Hematopoietic multipotent progenitor cell treated with erythropoietin and hydrocortisone succinate and interleukin-3 and kit ligand, for 17 days (in vitro differentiated cells): Measurements from ENCODE around the gene ZNF281.

Experiments used
- DNase-seq: peaks from one replicate; pipeline ENCODE4 v3.0.0-alpha.2; 2015; ENCODE audit warnings: low spot score

The ZNF281 gene

DNA sequence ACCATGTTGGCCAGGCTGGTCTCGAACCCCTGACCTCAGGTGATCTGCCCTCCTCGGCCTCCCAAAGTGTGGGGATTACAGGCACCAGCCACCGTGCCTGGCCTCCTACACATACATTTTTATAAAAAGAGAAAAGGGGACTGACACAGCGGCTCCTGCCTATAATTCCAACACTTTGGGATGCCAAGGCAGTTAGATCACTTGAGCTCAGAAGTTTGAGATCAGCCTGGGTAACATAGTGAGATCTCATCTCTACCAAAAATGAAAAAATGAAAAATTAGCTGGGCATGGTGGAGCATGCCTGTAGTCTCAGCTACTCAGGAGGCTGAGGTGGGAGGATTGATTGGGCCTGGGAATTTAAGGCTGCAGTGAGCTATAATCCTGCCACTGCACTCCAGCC is 23.4 kb downstream of the ZNF281 start:
- DNase-seq = no peak

DNA sequence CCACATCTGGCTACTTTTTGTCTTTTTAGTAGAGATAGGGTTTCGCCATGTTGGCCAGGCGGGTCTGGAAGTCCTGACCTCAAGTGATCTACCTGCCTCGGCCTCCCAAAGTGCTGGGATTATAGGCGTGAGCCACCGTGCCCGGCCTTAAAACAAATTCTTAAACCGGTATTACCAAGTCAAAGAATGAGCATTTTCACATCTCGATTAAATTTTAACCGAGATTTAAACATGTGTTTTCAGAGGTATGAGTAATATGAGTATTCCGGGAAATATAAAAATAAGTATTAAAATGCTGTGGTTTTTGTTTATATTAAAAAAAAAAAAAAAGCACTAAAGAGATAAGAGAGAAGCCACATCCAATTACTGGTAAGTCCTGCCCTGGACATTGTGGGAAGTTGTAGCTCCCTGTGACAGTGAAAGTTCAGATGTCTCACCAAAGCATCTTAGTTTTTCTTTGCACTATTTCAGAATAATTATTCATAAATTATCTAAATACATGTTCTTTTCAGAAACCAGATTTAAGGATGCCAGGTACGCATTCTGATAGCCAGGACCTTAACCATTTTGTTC is 24.9 kb downstream of the ZNF281 start:
- no peak for DNase-seq

- no peak for DNase-seq
Measured at GRCh38 chr1:200381256-200381984, 28.4 kb downstream of the ZNF281 start.

DNA sequence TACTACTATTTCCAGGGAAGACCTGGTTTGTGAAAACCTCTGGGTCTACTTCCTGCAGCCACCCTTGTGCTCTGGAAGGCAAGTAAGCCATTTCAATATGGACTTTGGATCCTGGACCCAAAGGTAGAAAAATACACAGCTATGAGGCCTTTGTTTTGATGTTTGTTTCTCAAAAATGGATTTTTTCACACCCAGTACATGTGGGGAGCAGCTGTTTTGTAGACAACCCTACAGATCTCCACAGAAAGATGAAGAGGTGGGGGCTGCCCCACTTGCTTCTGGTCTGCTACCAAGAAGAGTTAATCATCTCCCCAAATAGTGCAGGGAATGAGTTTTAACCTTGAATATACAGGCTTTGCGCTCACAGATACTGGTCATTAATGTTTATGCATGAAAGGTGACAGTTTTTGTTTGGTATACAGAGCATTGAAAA is 29.2 kb downstream of the ZNF281 start:
- DNase-seq = no peak

GRCh38 chr1:200379940-200380588 is 29.8 kb downstream of the ZNF281 start:
- DNase-seq = no peak

DNA sequence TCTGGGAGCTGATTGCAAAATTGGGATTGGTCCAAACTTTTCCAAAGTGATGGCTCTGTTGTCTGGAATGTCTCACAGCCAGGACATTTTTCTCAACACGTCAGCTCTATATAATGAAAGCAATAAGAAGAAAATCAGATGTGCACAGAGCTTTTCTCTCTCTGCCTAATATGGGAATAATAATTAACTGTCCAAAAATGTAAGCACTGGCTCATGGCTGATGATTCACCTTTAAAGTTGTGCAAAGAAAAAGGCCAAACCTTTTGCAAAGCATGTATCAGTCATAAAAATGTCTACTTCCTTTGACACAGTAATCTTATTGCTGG is 30.4 kb downstream of the ZNF281 start:
- no peak for DNase-seq

DNA sequence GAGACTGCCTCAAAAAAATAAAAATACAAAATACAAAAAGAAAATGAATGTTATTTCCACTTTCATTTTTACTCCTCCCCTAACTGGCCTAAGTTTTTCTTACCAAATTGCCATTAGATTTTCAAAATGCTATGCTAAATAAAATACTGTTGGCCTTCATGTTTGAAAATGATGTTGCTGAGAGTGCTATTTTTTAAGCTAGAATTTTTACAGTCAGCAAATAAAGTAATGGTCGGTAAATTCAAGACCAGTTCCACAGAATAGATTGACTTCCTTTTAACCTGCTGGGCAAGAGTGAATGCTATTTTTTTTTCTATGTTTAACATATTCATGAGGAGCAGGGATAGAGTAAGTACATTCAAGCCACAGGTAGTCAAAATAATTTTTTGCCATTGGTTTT is 31.7 kb downstream of the ZNF281 start:
- DNase-seq = no peak

GRCh38 chr1:200376528-200376927 is 33.3 kb downstream of the ZNF281 start:
- DNase-seq = no peak

GRCh38 chr1:200374569-200375295 is 35.1 kb downstream of the ZNF281 start:
- DNase-seq = no peak

- DNase-seq = no peak
Measured at GRCh38 chr1:200373811-200374231, 36.0 kb downstream of the ZNF281 start.

DNA sequence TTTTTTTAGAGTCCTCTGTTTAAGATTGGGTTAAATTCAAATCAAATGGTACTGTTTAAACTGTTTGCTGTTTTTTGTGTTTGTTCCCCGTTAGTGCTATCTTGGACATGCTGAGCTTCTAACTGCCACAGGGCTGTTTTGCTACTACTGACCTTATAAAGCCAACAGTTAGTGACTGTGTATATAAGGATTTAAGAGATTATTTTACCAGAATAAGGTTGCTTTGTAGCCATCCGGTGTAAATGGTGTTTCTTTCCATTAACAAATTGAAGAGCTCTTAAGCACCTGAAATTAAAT is 37.0 kb downstream of the ZNF281 start:
- no peak for DNase-seq

DNA sequence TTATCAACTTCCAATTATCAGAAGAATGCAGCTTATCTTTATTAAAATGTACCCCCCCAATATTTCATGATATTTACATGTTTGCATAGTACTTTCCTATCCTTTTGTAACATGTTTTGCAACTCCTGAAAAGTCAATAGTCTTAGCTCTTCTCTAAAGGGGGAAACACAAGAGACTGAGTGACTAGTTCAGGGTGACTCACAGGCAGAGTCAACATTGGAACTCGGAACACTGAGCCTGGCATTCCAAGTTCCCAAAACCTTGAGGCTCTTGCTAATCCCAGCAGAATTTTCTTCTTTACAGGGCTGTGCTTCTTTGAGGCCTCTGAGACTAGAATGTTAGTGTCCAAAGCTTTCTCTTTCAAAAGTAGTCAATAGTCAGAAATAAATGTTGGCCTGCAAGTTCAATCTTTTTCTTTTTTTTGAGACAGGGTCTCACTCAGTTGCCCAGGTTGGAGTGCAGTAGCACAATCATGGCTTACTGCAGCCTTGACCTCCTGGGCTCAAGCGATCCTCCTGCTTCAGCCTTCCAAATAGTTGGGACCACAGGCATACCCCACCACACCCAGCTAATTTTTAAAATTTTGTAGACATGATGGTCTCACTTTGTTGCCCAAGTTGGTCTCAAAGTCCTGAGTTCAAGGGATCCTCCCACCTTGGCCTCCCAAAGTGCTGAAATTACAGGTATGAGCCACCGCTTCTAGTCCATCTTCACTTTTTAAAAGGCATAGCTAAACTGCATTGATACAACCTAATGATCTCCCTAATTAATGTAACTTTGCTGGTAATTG is 37.5 kb downstream of the ZNF281 start:
- DNase-seq = no peak

- DNase-seq = no peak
Measured at GRCh38 chr1:200369706-200370105, 40.1 kb downstream of the ZNF281 start.

- DNase-seq = no peak
Measured at GRCh38 chr1:200369131-200369530, 40.7 kb downstream of the ZNF281 start.

GRCh38 chr1:200368556-200368955 is 41.3 kb downstream of the ZNF281 start:
- DNase-seq = no peak

DNA sequence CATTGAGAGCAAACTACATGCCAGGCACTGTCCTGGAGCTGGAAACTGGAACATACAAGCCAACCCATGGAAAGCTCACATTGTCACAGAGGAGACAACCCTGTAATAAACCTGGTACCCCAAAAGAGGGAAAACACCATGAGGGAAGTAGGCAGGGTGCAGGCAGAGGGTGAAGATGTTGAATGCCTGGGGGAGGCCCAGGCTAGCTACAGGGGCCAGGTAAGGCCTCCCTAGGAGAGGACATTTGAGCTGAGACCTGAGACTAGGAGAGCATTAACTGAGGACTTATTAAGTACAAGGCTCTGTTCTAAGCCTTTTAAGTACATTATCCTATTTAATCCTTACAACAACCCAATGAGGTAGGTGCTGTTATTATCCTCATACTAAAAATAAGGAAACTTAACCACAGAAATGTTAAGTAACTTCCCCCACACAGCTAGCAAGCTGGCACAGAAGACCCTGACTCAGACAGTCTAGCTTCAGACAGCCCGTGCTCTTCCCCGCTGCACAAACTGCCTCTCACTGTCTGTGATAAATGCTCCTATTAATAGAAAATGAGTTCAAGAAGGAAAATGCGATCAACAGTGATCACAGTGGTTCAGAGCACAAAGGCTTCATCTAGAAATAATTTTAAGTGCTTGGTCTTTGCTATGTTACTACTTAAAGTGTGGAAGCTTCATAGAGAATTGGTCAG is 41.8 kb downstream of the ZNF281 start:
- DNase-seq = no peak

DNA sequence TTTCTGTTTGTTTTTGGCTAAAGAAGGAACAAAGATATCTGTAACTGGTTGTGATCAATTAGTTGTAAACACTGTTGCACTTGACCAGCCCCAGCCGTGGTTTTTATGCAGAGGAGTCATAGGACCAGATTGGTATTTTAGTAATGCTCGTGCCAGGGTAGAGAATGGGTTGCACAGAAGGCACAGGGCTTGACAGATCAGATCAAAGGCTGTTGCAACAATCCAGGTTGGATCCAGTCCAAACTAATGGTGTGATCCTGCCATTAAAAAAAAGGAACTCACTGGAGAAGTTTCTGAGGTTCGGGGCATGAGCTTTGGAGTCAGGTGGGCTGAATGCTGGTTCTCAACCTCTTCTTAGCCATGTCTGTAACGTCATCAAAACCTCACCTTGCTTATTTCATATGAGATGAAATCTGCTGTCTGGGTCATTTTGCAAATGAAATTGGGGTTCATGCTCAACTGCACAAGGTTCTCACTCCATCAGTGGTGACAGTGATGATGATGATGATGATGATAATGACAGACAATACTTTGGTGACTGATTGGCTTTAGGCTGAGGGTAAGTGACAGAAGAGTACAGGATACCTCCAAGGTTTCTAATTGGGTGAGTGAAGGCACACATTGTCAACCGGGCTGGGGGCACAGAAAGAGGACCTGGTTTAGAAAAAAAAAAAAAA is 43.1 kb downstream of the ZNF281 start:
- no peak for DNase-seq

- no peak for DNase-seq
Measured at GRCh38 chr1:200365897-200366426, 43.9 kb downstream of the ZNF281 start.

DNA sequence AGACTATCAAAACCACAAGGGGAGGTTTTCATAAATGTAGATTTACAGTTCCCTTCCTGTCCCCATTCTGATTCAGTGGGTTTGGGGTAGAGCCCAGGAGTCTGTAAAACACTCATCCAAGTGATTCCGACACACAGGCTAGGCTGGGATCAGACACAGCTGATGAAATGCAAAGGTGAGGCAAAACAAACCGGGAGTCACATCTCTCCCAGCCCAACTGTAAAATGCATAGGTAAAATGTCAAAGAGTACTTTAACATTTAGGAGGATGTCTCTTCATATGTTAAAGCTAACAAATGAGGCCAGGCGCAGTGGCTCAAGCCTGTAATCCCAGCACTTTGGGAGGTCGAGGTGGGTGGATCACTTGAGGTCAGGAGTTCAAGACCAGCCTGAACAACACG is 45.0 kb downstream of the ZNF281 start:
- DNase-seq = no peak

DNA sequence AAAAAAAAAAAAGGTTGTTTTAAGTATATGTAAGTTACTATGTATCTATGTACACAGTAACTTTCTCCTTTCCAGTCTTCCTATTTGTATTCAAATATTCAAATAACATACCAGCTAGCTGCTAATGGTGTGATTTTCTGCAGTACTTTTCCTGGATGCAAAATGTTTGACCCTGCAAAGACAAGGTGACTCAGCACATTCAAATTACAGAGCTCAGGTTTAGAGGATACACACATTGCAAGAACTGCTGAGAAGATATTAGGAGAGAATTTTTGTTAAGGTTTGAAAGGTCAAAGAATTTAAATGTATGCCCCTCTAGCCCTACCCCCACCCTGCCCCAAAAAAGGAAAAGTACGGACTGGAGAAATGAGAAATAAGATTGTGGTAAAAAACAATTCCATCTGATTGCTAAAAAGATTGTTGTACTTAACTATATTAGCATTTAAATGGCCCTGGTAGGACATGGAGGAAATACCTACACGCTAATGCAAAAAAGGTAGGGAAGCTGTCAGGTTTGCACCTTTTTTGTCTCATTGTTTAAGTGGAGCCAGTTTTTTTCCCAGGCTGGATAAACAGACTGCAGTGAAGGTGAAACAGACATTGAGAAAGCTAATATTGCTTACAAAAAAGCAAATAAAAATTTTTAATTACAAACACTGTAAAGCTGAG is 45.6 kb downstream of the ZNF281 start:
- DNase-seq = no peak
